SK-N-SH treated with all-trans-retinoic acid at 6 μM for 48 hours (cell line): Measurements from ENCODE around the gene F8.

Experiments
- CREB5 ChIP-seq: fragments of 250-450 bp; sonication (Bioruptor Pico); IDR thresholded peaks from 2 replicates; pipeline ENCODE4 v1.5.1; 2020; ENCODE audit warnings: low read depth, mild to moderate bottlenecking, moderate library complexity
- CSDC2 ChIP-seq: fragments of 250-450 bp; sonication (Bioruptor Pico); IDR thresholded peaks from 2 replicates; pipeline ENCODE4 v1.5.0; 2020; ENCODE audit warnings: mild to moderate bottlenecking, moderate library complexity
- OSR1 ChIP-seq: fragments of 250-450 bp; sonication (Bioruptor Pico); IDR thresholded peaks from 2 replicates; pipeline ENCODE4 v1.8.0; 2022; ENCODE audit warnings: moderate library complexity, mild to moderate bottlenecking, inconsistent platforms
- PATZ1 ChIP-seq: fragments of 250-450 bp; sonication (Bioruptor Pico); IDR thresholded peaks from 2 replicates; pipeline ENCODE4 v1.8.0; 2020; ENCODE audit warnings: mild to moderate bottlenecking, moderate library complexity, borderline replicate concordance
- RARB ChIP-seq: fragments of 250-450 bp; sonication (Bioruptor Pico); IDR thresholded peaks from 2 replicates; pipeline ENCODE4 v1.8.0; 2021; ENCODE audit warnings: mild to moderate bottlenecking, moderate library complexity
- ZFP3 ChIP-seq: fragments of 250-450 bp; sonication (Bioruptor Pico); IDR thresholded peaks from 2 replicates; pipeline ENCODE4 v1.5.0; 2020; ENCODE audit warnings: mild to moderate bottlenecking, moderate library complexity
- ZFP30 ChIP-seq: fragments of 450-650 bp; formaldehyde crosslinking; IDR thresholded peaks from 2 replicates; pipeline ENCODE4 v1.5.0; 2022; ENCODE audit warnings: mild to moderate bottlenecking, moderate library complexity
- ZNF565 ChIP-seq: fragments of 450-650 bp; formaldehyde crosslinking; conservative IDR thresholded peaks from 2 replicates; pipeline ENCODE4 v1.5.0; 2020; ENCODE audit warnings: low read depth, mild to moderate bottlenecking, moderate library complexity
- TF ChIP-seq, protein P1 (sequence below): fragments of 250-450 bp; sonication (Bioruptor Pico); IDR thresholded peaks from 2 replicates; pipeline ENCODE4 v1.8.0; 2021; ENCODE audit warnings: low read depth, mild to moderate bottlenecking, moderate library complexity, borderline replicate concordance

DNA sequence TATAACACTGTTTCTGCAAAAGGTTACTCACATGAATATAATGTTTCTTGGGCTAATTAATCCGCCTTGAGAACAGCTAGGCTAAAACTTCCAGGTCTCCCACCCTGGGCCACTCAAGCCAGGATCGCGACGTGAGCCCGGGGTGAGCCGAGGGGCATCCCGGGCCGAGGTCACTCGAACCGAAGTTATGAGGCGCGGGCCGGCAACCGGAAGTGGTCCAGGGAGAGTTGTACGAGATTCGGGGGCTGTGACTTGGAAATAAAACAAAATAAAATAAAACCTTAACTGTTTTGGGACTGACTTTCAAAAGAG lies 48.1 kb upstream of the F8 start:
- TF ChIP-seq, protein P1, sequence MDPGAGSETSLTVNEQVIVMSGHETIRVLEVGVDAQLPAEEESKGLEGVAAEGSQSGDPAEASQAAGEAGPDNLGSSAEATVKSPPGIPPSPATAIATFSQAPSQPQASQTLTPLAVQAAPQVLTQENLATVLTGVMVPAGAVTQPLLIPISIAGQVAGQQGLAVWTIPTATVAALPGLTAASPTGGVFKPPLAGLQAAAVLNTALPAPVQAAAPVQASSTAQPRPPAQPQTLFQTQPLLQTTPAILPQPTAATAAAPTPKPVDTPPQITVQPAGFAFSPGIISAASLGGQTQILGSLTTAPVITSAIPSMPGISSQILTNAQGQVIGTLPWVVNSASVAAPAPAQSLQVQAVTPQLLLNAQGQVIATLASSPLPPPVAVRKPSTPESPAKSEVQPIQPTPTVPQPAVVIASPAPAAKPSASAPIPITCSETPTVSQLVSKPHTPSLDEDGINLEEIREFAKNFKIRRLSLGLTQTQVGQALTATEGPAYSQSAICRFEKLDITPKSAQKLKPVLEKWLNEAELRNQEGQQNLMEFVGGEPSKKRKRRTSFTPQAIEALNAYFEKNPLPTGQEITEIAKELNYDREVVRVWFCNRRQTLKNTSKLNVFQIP (CRISPR knock-in tag): no peak
- TF ChIP-seq ZNF565 (CRISPR knock-in tag): no peak
- TF ChIP-seq PATZ1: no peak
- no peak for TF ChIP-seq CREB5 (CRISPR knock-in tag)
- TF ChIP-seq RARB (CRISPR knock-in tag): no peak
- TF ChIP-seq ZFP3 (CRISPR knock-in tag): no peak
- TF ChIP-seq ZFP30 (CRISPR knock-in tag): no peak
- no peak for TF ChIP-seq OSR1 (CRISPR knock-in tag)
- no peak for TF ChIP-seq CSDC2 (CRISPR knock-in tag)
